NOMO-1 (cell line): ENCODE measurements around the gene TPP2.

Experiments
- DNase-seq, 2 experiments: peaks; one replicate each; lab custom pipeline; 2025; ENCODE audit not compliant: unreplicated experiment in 2 of 2; lab: John Stamatoyannopoulos, UW

The TPP2 gene

DNA sequence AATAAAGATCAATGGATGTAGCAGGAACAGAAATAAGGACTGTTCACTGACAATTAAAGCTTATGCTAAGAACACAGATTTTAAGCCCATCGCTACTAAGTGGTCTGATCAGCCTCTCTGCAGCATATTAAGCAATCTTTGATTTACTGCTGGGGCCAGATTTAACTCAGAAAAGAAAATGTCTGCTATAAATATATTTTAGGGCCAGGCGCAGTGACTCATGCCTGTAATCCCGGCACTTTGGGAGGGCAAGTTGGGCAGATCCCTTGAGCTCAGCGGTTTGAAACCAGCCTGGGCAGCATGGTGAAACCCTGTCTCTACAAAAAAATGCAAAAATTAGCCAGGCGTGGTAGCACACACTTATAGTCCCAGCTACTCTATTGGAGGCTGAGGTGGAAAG, 55.1 kb downstream of the TPP2 start:
- peak; percentile 88 to 89 for DNase-seq

- no peak for DNase-seq
Observed at GRCh38 chr13:102654756-102655155, 58.0 kb downstream of the TPP2 start.

DNA sequence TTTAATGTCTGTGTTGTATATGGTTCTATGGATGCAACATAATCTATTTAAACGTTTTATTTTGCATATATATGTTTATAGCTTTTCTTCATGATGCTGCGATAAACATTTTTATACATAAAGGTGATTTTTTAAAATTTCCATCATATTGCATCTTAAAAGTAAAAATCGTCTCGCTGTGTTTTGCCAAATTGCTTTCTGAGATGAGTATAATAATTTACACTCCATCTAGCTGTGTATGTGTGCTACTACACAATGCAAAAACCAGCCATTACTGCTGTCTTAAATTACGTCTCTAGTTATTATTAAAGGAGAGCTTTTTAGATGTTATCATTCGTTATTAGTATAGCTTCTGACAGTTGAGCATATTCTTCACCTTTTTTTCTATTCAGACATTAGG, 60.8 kb downstream of the TPP2 start:
- DNase-seq: no peak

DNA sequence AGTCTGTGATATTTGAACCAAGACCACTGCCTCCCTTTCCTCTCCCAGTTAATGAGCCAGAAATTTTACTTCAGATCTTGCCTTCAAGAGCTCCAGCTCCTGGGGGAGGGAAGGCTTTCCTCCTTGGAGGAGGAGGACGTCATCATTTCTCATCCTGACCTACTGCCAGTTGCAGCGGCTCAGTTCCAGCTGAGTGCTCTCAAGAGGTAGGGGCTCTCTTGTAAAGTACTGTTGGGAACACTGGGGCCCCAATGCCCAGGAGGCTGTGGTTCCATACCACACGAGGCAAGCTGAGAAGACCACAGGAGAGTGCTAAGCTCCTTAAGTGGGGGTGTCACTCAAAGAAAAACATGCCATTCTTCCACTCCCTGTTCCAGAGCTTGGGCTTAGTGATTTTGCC, 61.9 kb downstream of the TPP2 start:
- DNase-seq: no peak

DNA sequence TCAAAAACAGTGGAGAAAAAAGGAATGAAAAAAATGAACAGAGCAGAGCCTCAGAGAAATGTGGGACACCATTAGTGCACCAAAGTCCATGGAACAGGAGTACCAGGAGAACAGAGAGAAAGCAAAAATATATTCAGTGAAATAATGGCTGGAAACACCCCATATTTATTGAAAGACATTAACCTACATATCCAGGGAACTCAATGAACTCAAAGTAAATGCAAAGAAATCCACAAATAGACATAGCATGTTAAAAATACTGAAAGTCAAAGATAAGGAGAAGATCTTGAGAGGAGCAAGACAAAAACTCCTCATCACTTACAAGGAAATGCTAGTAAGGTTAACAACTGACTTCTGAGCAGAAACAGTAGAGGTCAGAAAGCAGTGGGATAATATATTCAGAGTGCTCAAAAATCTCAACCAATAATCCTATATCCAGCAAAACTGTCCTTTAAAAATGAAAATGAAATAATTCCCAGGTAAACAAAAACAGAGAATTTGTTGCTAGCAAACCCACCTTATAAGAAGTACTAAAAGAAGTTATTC, 62.5 kb downstream of the TPP2 start:
- no peak for DNase-seq

DNA sequence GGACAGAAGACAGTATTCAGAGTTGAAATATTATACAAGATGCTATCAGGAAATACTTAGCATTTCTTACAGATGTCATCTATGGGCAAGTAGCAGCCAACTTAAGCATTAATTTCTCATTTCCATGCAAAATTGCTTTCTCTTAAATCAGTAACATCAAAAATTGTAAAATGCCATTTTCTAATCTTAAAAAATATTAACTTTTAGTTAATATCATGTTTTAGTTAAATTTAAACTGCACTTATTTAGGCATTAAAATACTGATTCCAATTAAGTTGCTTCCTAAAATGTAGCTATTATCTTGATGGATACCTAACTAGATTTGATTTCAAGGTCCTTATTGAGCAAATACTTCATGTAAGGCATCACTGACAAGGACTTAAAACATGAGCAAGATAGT, 70.2 kb downstream of the TPP2 start:
- DNase-seq: no peak

DNA sequence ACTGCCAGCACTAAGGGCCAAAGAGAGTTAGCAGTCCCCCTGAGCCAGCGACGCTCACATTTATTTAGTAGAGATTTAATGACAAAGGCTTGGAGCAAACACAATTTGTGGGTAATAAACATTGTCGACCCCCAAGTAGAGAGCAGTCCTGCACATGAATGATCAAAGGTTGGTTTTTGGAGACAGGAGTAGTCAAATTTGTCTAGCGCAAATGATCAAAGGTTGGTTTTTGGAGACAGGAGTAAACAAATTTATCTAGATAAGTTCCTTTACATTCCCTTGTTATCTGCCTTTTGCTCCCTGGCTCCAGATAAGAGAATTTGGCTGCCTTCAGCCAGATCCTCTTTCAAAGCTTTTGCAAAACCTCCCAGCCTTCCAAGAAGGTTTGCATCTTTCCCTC, 71.1 kb downstream of the TPP2 start:
- no peak for DNase-seq

DNA sequence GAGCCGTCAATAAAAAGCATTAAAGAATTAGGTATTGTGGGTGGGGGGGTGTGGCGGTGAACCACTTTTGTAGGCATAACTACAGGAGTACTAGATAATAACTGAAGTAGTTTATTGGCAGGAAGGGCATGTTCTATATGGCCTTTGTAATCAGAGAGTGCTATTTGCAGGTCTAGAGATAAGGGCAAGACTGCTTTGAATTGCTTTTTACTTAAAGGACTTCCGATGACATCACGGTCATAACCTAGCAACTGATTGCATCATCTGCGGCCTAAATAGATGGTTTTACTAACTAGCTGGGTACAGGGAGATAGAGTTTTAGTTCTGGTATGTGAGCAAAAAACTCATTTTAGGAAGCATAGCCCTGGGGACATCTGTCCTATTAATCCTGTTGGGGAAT, 73.3 kb downstream of the TPP2 start:
- no peak for DNase-seq

DNA sequence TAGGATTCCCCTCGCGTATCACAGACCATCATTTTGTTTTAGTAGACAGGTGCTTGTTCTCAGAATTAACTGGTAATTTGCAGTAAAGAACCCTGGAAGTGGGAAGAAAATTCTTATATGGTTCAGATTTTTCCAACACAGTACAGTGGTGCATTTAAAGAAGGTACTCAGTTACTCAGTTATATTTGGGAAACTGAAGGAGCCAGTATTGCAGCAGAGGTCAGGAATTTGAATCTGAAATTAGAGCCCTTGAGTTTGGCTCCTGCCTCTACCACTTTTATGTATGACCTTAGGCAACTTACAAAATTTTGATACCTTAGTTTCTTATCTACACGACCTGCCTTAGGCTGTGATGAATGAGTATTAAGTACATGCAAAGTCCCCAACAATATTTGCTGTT, 78.3 kb downstream of the TPP2 start:
- DNase-seq: no peak

DNA sequence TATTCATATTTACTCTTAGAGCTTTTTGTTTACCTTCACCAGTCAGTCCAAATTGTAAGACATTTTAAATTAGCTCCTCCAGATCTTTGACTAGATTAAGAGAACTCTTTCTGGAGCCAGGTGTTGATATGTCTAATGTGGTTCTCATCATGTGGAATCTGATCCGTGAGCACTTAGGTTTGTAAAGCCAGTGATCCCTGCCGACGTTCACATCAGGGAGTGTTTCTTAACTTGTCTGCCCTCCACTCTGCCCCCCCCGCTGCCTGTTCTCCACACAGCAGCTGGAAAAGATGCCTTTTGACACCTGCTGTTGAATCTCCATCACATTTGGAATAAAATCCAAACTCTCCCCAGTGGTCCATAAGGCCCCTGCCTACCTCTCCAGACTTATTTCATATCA, 80.3 kb downstream of the TPP2 start:
- no peak for DNase-seq

DNA sequence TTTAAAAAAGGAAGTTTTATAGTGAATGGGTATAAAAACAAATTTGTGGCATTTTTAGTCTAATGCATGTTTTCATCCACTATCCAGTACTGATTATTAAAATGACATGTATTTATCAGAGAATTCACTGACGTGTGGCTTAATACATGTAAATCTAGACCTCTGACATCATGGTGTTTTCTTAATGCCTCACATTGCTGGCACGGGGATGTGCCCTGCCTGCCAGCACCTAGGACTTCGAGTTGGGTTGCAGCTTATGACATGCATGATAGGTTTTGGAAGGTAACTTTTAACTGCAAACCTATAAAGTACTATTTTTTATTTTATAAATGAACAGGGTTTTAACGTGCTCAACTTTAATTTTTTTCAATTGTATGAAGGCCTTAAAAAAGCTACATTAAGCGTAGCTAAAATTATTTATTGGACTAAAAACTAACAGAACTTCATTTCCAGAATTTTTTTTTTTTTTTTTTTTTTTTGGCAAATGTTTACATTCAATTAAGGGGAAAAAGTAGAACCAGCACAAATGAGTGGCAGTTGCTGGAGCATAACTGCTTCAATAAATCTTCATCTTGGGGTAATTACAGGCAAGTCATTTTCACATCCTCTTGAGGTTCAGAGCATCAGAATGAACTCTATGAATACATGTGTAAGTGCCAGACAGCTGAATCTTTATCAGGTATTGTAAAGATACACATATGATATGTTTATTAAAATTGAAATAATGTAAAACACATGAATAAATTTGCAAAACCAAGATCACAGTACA, 81.7 kb downstream of the TPP2 start:
- peak; percentile 18 to 62 for DNase-seq

- no peak for DNase-seq
Observed at GRCh38 chr13:102679449-102680132, 82.8 kb downstream of the TPP2 start.

GRCh38 chr13:102680133-102680717, 83.4 kb downstream of the TPP2 start:
- no peak for DNase-seq

DNA sequence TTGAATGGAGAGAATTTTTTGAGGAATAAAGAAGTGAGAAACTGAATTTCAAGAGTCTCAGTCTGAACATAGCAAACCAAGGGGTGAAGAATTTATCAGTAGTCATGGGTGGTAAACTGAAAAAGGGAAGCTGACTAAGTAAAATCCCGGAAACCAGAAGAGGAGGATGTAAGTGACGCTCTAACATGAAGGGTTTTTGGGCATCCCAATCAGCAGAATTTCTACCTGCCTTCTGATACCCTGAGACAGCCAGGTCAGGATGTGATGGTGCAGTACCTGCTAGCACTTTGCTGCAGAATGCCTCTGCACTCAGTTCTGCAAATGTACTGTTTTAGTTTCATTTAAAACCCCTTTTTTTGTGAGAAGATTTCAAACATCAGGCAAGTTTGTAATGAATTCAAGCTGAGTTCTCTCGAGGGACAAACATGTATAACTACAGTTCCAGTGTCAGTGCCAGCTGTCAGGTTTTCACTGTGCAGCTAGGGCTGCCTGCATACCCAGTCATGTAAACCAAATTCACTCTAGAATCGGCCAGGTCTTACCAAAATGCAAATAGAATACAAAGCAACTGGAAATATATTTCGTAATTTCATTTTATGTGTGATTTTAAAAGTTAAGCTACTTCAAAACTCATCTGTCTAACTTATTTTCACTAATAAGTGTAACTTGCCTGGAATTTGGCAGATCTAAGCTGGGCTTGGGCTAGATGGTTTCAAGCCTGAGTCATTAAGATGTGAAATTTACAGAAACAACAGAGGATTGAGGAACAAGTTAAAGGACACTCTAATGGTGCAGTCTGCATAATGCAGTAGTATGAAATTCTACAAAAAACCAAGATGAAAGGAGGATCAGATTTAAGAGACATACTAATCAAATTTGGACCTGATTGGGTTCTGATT, 84.3 kb downstream of the TPP2 start:
- peak; percentile 27 to 58 for DNase-seq

GRCh38 chr13:102682211-102682610, 85.4 kb downstream of the TPP2 start:
- DNase-seq: no peak

GRCh38 chr13:102682727-102683126, 85.9 kb downstream of the TPP2 start:
- no peak for DNase-seq

GRCh38 chr13:102683637-102684036, 86.9 kb downstream of the TPP2 start:
- DNase-seq: no peak

- DNase-seq: no peak
Observed at GRCh38 chr13:102686024-102686423, 89.2 kb downstream of the TPP2 start.

DNA sequence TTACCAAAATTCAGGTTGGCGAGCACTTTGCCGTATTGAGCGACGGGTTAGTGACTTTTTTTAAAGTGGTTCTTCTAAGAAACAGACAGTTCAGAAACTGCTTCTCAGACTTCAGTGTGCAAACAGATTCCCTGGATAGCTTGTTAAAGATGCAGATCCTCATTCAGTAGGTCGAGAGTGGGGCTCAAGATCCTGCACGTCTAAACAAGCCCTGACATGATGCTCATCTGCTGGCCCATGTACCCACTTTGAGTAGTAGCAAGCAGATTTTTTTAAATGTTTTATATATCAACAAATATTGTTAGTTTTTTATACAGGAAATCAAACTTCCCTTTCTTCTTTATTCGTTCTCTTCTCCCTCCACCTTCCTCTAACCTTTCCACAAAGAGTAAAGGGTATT, 90.7 kb downstream of the TPP2 start:
- no peak for DNase-seq

DNA sequence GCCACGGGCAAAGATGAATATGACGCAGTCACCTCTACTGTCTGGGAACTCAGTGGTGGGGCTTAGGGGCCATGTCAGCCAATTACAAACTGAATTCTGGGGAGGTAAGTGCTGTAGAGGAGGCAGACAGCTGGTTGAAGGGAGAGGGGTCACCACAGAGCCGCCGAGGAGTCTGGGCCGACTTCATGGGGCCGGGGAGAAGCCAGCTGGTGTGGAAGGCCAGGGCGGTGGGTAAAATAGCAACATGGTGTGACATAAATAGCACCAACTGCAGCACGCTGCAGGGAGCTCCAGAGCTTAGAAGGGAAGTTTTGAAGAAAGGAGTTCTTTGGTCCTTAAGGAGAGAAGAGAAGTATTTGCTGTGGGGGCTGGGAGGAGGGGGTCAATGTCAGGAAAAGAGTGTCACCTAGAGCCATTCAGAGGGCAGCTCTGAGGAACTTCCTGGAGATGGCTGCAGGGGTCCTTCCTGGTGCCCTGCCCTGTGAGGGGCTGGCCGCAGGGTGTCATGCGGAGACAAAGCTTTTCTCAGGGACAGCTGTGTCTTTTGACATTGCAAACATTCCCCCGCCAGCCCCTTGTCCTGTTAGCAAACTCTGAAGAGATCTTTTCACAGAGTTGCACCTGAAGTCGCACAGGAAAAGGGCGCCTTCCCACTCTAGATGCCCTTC, 91.7 kb downstream of the TPP2 start:
- DNase-seq: no peak
